SK-N-SH treated with all-trans-retinoic acid at 6 μM for 48 hours (cell line): Measurements from ENCODE around the gene NF1.

ENCODE experiments used
- CSDC2 ChIP-seq: fragments of 250-450 bp; sonication (Bioruptor Pico); IDR thresholded peaks from 2 replicates; pipeline ENCODE4 v1.5.0; 2020; ENCODE audit warnings: mild to moderate bottlenecking, moderate library complexity
- RARB ChIP-seq: fragments of 250-450 bp; sonication (Bioruptor Pico); IDR thresholded peaks from 2 replicates; pipeline ENCODE4 v1.8.0; 2021; ENCODE audit warnings: mild to moderate bottlenecking, moderate library complexity
- SNAI2 ChIP-seq: fragments of 250-450 bp; sonication (Bioruptor Pico); IDR thresholded peaks from 2 replicates; pipeline ENCODE4 v1.5.0; 2020; ENCODE audit warnings: mild to moderate bottlenecking, moderate library complexity
- TCF4 ChIP-seq: fragments of 250-450 bp; sonication (Bioruptor Pico); IDR thresholded peaks from 2 replicates; pipeline ENCODE4 v1.8.0; 2021; ENCODE audit warnings: mild to moderate bottlenecking, moderate library complexity, borderline replicate concordance
- ZFP3 ChIP-seq: fragments of 250-450 bp; sonication (Bioruptor Pico); IDR thresholded peaks from 2 replicates; pipeline ENCODE4 v1.5.0; 2020; ENCODE audit warnings: mild to moderate bottlenecking, moderate library complexity
- TF ChIP-seq, protein P1 (sequence below): fragments of 250-450 bp; sonication (Bioruptor Pico); IDR thresholded peaks from 2 replicates; pipeline ENCODE4 v1.8.0; 2020; ENCODE audit warnings: mild to moderate bottlenecking, moderate library complexity, borderline replicate concordance
- TF ChIP-seq, protein P2 (sequence below): fragments of 250-450 bp; sonication (Bioruptor Pico); IDR thresholded peaks from 2 replicates; pipeline ENCODE4 v1.5.1; 2021; ENCODE audit warnings: mild to moderate bottlenecking, moderate library complexity

DNA sequence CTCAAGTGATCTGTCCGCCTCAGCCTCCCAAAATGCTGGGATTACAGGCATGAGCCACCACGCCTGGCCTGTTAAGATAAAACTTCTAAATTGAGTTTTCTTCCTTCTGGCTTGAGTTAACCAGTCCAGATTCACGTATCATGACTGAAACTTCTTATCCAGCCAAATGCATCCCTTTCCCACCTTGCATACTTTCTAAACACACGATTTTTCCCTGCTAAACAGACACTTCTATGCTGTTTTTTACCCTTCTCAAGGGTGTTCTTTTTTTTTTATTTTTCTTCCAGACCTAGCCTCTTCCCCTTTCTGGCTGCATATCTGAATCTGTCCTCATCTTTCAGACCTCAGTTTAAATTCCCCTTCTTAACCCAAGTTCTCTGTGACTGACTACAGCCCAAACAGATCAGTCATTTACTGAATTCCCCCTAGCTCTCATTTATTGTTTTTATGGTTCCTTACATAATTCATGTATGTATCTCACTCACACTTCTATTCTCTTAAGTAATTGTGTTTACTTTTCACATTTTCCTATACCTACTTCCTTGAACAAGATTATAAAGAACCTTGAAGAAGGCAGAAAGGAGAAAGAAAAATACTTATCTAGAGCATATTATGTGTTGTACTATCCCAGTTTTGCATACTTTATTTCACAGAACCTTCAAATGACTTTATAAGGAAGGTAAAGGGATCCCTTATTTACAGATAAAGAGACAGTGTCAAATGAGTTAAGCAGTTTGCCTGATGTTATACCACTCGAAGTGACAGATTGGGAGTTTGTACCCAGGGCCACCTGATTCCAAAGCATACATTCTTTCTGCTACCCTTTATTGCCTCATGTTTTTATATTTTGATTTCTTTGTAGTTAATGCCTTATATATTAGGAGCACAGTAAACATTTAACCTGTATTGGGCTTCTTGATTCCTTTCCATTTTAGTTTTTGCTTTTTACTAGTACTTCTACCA, 213.9 kb downstream of the NF1 start:
- TF ChIP-seq SNAI2 (CRISPR knock-in tag) (no peak), ZFP3 (CRISPR knock-in tag) (no peak), TCF4 (CRISPR knock-in tag) (no peak), RARB (CRISPR knock-in tag) (no peak), CSDC2 (CRISPR knock-in tag) (no peak)
- TF ChIP-seq, protein P1, sequence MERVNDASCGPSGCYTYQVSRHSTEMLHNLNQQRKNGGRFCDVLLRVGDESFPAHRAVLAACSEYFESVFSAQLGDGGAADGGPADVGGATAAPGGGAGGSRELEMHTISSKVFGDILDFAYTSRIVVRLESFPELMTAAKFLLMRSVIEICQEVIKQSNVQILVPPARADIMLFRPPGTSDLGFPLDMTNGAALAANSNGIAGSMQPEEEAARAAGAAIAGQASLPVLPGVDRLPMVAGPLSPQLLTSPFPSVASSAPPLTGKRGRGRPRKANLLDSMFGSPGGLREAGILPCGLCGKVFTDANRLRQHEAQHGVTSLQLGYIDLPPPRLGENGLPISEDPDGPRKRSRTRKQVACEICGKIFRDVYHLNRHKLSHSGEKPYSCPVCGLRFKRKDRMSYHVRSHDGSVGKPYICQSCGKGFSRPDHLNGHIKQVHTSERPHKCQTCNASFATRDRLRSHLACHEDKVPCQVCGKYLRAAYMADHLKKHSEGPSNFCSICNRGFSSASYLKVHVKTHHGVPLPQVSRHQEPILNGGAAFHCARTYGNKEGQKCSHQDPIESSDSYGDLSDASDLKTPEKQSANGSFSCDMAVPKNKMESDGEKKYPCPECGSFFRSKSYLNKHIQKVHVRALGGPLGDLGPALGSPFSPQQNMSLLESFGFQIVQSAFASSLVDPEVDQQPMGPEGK (CRISPR knock-in tag) = no peak
- TF ChIP-seq, protein P2, sequence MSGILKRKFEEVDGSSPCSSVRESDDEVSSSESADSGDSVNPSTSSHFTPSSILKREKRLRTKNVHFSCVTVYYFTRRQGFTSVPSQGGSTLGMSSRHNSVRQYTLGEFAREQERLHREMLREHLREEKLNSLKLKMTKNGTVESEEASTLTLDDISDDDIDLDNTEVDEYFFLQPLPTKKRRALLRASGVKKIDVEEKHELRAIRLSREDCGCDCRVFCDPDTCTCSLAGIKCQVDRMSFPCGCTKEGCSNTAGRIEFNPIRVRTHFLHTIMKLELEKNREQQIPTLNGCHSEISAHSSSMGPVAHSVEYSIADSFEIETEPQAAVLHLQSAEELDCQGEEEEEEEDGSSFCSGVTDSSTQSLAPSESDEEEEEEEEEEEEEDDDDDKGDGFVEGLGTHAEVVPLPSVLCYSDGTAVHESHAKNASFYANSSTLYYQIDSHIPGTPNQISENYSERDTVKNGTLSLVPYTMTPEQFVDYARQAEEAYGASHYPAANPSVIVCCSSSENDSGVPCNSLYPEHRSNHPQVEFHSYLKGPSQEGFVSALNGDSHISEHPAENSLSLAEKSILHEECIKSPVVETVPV (CRISPR knock-in tag) = no peak
